ENCODE data around the gene FGF6.

DNA sequence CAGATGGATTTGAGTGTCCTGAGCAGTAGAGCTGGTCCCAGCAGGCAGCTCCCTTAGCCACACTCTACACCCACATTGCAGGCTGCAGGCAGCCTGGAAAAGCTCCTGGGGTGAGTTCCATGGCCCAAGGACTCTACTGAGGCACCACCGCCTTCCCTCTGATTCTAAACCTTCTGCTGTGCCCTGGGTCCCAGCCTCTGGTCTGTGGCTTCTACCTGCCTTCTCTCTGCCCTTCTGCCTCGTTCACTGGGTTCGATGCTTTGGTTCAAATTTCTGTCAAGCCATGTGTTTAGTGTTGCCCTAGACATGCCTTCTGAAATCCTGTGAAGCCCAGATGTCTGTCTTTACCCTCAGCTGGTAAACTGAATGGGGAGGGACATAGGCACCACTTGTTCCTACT, 1.5 kb upstream of the FGF6 start:
- TF ChIP-seq, protein P1, sequence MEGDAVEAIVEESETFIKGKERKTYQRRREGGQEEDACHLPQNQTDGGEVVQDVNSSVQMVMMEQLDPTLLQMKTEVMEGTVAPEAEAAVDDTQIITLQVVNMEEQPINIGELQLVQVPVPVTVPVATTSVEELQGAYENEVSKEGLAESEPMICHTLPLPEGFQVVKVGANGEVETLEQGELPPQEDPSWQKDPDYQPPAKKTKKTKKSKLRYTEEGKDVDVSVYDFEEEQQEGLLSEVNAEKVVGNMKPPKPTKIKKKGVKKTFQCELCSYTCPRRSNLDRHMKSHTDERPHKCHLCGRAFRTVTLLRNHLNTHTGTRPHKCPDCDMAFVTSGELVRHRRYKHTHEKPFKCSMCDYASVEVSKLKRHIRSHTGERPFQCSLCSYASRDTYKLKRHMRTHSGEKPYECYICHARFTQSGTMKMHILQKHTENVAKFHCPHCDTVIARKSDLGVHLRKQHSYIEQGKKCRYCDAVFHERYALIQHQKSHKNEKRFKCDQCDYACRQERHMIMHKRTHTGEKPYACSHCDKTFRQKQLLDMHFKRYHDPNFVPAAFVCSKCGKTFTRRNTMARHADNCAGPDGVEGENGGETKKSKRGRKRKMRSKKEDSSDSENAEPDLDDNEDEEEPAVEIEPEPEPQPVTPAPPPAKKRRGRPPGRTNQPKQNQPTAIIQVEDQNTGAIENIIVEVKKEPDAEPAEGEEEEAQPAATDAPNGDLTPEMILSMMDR (IDR thresholded peaks at IDR 0.05; ENCODE audit: low read depth, low read length) = no peak
- TF ChIP-seq EZH2phosphoT487 (IDR thresholded peaks at IDR 0.05; ENCODE audit: low read depth) = no peak
